NOMO-1 treated with DMSO at 0.1 percent for 48 hours (cell line): Measurements from ENCODE around the gene AGBL2.
"Not testable (repeated sequence)": the region's sequence is repeated elsewhere in the genome, so short reads cannot be mapped to it uniquely, and the experiment has no call there.

Experiments used
- DNase-seq: peaks from one replicate; lab custom pipeline; 2025; ENCODE audit not compliant: unreplicated experiment; lab: John Stamatoyannopoulos, UW

The AGBL2 gene, protein sequence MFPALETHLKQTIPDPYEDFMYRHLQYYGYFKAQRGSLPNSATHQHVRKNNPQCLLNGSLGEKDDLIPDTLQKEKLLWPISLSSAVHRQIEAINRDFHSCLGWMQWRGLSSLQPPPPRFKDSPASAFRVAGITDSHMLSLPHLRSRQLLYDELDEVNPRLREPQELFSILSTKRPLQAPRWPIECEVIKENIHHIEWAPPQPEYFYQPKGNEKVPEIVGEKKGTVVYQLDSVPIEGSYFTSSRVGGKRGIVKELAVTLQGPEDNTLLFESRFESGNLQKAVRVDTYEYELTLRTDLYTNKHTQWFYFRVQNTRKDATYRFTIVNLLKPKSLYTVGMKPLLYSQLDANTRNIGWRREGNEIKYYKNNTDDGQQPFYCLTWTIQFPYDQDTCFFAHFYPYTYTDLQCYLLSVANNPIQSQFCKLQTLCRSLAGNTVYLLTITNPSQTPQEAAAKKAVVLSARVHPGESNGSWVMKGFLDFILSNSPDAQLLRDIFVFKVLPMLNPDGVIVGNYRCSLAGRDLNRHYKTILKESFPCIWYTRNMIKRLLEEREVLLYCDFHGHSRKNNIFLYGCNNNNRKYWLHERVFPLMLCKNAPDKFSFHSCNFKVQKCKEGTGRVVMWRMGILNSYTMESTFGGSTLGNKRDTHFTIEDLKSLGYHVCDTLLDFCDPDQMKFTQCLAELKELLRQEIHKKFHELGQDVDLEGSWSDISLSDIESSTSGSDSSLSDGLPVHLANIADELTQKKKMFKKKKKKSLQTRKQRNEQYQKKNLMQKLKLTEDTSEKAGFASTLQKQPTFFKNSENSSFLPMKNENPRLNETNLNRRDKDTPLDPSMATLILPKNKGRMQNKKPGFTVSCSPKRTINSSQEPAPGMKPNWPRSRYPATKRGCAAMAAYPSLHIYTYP

DNA sequence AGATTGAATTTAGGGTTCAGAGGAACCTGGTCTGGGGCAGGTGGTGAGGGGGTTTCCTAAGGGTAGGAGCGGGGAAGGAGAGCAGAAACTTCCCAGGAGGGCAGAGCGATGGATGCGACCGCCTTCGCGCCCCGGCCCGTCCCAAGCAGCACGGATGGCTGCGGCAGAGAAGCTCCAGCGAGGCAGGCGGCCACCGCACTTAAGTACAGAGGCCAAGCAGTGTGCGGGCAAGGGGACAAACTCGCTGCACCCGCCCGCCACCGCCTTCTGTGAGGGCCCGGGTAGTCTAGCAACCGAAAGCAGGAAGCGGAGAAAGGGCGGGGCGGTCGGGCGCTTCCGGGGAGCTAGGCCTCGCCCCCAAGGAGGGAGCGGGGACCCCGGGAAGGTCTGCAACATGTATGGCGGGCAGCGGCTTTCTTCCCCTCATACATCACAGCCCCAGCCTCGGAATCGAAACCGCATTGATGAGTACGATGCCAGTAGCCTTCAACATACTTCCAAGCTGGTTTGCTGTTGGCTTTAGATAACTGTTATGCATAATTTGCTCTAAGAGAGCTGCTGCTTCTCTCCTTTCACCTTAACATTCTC is at the start of gene AGBL2:
Gene AGBL2 (minus strand): TSS at position 288 of the 588 bp plus-strand sequence. CDS start 719 bp downstream, outside the sequence.
- peak; percentile 58 for DNase-seq

DNA sequence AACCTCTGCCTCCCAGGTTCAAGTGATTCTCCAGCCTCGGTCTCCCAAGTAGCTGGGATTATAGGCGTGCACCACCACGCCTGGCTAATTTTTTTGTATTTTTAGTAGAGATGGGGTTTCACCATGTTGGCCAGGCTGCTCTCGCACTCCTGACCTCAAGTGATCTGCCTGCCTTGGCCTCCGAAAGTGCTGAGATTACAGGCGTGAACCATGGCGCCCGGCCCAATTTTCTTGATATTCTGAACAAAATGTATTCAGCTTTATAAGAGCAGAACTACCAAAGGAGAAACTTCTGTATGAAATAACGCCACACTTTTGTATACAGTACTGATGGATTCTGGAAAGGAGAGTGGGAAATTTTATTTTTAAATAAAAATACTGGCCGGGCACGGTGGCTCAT is 44.1 kb upstream of the AGBL2 start:
- not testable (repeated sequence) for DNase-seq

DNA sequence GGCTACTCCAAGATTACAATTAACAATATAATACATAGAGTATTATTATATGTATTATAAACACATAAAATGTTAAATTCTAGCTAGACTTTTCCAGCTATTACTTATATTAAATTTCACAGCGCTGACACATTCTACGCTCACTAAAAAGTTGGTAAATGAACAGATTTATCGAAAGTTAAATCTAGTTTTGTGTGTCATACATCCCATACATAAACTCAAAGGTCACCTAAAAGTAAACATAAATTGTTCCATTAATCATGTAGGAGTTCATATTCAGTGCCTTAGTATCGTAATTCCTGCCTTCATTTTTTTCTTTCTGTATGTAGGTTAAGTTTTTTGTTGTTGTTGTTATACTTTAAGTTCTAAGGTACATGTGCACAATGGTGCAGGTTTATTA is 41.0 kb upstream of the AGBL2 start:
- DNase-seq = no peak

DNA sequence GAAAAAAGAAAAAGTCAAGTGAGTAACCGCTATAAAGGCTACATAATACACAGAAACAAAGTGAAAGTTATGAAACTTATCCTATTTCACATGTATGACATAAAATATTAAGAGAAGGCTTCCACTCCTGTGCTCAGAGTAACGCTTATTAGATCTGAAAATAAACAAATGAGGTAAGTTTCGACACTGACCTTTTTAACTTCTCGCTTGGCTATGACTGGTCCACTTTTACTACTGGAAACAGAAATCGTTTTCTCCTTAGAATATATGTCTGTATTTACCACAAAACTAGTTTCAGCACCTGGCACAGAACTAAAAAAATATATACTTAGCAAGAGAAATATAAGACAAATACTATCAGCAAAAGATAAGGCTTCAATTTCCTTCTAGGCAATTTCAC is 35.6 kb upstream of the AGBL2 start:
- DNase-seq = no peak

DNA sequence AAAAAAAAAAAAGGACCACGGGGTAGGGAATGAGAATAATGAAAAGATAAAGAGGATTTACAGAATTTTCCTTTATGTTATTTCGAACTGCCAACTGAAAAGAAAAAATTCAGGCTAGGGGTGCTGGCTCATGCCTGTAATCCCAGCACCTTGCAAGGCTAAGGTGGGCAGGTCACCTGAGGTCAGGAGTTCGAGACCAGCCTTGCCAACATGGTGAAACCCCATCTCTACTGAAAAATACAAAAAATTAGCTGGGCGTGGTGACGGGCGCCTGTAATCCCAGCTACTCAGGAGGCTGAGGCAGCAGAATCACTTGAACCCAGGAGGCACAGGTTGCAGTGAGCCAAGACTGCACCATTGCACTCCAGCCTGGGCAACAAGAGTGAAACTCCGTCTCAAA is 27.3 kb upstream of the AGBL2 start:
- not testable (repeated sequence) for DNase-seq

DNA sequence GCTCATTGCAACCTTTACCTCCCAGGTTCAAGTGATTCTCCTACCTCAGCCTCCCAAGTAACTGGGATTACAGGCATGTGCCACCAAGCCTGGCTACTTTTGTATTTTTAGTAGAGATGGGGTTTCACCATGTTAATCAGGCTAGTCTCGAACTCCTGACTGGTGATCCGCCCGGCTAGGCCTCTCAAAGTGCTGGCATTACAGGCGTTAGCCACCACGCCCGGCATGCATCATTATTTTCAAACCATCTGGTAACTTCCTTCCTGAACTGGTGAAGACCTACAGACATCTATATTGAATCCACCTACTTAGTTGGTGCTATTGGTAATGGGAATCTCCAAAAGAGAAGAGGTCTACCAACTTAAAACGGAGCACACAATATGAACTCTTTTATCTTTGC is 22.6 kb upstream of the AGBL2 start:
- not testable (repeated sequence) for DNase-seq

DNA sequence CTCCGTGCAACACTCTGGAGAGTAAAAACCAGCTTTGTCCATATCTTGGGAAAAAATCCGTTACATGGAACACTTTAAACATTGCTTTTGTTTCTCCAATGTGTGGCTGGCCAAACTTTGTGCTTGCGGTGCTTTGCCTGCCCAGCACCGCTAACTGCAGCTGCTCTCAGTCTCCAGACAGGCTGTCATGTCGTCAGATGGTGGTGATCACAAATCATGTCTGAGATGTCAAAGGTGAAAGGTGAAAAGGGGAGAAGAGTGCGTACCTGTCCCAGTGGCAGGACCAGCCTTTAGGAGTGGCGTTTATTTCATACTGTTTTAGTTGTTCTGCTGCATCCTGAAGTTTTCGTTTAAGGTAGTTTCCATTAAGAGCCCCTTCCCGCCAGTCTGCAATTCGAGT is 17.1 kb upstream of the AGBL2 start:
- DNase-seq = no peak

DNA sequence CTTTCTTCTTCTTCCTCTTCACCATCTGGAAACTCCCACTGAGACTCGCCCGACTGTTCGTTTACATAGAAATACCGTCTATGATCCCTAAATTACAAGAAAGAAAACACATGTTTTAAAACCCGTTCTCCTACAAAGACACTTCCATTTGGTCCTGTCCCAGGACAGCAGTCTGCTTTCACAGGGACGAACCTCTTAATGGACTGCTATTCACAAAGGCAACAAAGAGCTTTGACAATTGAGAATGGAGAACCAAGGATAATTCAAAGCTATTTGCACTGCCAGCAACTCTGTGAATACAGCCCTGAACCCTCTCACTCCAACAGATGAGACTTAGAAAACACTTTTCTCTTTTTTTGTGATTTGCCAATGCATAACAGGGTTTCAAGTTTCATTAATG is 16.3 kb upstream of the AGBL2 start:
- no peak for DNase-seq

DNA sequence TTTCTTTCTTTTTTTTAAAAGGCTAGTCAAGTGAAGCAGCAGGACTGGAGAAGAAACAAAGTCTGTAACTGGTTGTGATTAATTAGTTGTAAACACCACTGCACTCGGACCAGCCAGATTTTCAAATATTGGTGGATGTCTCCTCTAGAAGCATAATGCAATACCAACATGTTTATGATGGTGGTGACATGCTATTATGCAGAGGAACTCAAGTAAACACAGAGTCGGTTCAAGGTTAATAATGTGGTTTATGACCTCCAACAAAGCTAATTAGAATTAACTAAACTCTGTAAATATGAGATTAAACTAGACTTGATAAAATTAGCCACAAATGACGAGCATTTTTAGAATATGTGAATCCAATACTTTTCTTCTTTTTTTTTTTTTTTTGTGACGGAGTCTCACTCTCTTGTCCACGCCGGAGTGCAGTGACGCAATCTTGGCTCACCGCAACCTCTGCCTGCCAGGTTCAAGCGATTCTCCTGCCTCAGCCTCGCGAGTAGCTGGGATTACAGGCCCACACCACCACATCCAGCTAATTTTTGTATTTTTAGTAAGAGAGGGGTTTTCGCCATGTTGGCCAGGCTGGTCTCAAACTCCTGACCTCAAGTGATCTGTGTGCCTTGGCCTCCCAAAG is 11.8 kb upstream of the AGBL2 start:
- no peak for DNase-seq

DNA sequence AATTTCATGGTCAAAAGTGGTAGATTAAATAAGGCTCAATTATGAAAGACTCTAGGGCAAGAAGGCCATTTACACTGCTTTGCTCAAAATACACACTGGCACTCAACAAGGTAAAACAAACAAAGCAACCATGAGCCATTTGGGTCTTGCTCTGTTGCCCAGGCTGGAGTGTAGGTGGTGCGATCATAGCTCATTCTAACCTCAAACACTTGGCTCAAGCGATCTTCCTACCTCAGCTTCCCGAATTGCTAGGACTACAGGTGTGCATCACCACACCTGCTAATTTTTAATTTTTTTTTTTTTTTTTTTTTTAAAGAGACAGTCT is 10.9 kb upstream of the AGBL2 start:
- no peak for DNase-seq

DNA sequence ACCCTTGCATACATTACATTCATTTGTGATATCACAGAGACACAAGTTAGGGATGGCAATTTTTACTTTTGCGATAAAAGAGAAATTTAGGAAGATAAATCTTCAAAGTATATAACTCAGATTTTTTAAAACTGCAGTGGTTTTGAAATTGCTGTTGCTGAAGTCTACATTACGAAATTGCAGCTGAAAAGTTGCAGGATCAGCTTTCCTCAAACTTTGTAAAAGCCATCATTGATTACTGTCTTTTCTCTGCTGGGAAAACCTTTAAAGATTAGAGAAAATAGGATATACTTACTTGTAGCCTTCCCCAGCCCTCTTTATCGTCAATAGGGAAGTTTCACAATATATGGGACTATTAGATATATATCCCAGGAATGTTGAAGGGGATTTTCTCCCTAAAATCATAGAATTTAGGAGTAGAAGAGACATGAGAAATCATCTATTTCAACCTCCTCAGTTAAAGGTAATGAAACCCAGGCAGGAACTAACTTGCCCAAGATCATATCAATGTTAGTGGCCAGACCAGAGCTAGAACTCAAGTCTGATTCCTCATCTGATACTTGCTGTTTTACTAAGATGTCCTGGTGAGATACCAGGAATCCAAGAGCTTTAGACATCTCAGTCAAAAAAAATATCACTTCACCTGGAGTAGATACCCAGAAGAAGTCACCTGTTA is 10.4 kb upstream of the AGBL2 start:
- no peak for DNase-seq

DNA sequence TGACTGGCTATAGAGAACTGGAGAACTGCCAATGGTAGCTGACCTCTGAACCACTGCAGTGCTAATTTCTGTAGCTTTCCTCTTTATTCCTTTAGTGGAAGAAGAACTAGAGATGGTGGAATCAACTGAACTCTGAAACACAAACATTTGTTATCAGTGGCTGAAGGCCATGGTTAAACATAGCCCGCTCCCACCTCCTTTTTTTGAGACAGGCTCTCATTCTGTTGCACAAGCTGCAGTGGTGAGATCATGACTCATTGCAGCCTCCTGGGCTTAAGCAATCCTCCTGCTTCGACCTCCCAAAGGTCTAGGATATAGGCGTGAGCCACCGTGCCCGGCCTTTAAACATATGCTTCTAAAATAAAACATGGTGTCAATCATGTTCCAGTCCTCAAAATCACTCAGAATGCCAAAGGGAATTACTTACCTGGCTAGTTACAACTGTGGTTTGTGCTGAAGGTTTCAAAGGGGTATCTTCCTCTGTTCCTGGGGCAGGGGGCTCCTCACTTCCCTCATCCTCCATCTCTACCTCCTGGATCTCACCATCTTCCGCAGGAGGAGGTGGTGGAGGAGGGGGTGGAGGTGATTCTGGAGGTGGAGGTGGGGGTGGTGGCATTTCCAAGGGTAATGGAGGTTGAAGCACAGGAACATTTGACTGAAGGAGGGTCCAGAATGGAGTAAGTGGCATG is 9.0 kb upstream of the AGBL2 start:
- DNase-seq = peak; percentile 23

DNA sequence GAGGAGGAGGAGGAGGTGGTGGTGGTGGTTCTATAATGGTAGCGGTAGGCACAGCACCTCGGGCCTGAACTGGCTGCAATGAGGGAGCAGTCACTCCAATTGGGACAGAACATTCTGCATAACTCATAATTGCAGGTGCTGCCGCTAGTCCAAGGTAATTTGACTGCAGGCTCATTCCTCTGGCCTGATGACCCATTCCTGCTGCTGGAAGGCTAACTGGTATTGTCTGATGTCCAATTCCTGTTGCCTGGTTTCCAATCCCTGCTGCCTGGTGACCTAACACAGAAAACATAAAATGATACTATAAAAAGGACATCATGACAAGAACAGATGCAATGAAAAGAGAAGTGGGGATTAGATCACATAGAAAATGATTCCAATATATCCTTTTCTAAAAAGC is 7.9 kb upstream of the AGBL2 start:
- DNase-seq = no peak

DNA sequence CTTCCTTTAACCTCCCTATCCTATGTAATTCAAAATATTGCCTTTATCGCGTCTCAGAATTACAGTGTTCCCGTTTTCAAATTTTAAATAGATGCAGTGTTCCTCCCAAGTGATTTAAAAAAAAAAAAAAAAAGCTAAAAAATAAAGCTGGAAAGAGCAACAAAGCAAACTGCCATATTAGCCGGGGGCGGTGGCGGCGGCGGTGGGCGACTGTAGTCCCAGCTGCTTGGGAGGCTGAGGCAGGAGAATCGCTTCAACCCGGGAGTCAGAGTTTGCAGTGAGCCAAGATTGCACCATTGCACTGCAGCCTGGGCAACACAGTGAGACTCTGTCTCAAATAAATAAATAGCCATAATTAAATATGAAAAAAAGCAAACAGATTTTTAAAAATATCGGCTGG is 5.5 kb upstream of the AGBL2 start:
- DNase-seq = no peak

DNA sequence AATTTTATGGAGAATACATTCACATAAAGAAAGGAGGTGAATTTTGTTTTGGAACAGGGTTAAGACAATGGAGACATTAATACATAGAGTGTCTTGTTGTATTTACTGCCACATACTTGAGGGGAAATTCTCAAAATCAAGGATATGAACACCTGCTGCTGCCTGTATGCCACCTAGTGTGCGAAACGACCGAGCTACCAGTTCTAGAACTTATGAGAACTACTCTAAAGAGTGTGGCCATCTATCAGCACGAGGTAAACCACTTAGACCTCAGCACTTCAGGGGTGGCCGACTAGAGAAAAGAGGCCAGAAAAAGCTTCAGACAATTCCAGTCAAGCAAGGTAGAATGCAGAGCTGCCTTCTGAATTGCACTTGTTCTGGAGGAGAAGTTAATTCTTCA is 1.5 kb upstream of the AGBL2 start:
- no peak for DNase-seq

DNA sequence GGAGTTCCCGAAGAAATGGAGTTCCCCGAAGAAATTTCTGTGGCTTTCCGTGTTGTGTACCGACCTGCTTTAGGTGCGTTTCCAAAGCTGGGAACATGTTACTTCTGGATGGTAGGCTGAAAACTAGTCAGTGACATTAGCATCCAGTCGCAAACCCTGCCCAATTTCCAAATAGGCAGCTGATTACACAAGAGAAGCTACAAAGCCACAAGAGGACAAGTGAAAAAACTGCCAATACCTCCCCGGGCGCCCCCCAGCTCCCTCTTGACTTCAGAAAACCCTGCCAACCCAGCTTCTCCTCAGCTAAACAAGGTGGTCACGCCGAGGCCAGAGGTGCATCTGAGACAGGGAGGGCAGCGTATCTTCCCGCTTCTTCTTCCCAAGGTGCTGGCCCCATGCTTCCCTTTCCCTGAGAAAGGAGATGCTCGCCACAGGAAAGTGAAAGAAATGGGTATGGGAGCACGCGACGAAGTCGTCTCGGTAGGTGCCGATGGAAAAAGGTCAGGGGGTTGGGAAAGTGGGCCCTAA is 551 bp downstream of the AGBL2 start:
- DNase-seq = peak; percentile 20

DNA sequence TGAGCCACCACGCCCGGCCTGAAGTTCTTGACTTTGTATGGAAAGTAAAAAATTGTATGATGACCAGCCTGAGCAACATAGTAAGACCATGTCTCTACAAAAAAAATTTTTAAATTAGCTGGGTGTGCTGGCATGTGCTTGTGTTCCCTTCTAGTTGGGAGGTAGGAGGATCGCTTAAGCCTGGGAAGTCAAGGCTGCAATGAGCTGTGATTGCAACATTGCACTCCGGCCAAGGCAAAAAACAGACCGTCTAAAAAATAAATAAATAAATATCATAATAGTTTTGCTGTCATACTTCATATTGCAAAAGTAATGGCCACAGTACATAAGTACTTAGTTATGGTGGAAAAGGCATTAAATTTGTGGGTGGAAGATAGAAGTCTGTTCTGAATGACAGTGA is 3.4 kb downstream of the AGBL2 start:
- no peak for DNase-seq

DNA sequence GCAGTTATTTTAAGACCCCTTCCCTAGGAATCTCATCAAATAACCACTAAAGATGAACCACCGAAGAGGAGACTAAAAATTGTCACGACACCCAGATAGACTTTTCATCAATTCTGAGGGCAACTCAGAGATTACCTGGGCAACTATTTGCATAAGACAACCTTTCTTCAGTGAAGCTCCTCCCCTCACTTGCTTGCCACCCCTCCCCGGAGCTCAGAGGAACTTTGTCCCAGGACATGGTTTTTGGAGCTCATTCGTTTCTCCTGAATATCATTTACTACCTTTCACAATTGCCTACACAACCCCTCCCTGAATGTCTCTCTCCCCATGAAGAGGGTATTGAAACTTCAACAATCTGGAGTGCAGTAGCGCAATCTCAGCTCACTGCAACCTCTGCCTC is 3.9 kb downstream of the AGBL2 start:
- DNase-seq = no peak

DNA sequence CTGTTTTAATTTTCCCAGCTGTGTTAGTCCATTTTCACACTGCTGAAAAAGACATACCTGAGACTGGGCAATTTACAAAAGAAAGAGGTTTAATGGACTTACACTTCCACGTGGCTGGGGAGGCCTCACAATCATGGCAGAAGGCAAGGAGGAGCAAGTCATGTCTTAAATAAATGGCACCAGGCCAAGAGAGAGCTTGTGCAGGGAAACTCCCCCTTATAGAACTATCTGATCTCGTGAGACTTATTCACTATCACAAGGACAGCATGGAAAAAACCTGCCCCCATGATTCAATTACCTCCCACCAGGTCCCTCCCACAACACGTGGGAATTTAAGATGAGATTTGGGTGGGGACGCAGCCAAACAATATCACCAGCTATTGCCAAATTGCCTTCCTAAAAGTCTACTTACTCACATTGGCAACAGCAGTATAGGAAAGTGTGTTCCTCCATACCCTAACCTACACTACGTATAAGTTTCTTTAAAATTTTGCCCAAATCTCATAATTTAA is 7.8 kb downstream of the AGBL2 start:
- not testable (repeated sequence) for DNase-seq

DNA sequence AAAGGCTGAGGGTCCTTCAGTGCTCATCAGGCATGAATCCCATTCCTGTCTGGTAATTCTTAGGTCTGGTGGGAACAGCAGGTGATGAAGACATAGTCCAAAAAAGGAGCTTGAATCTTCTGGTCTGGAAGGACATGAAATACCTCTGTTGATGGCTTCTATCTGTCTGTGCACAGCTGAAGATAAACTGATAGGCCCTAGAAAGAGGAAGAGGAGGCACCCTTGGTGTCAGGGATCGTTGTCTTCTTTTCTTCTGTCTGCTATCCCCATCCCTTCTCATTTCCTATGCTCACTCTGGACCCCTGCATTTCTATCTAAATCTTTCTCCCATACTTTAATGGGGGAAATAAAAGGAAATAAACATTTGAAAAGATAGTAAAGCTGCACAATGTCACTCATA is 9.4 kb downstream of the AGBL2 start:
- DNase-seq = peak; percentile 14
